Stimulated activated CD8-positive, alpha-beta memory T cell treated with anti-CD3 and anti-CD28 coated beads, Interleukin-4, amount 100 ng/mL, for 48 hours (primary cell): ENCODE data around the gene GRIN2A.

ENCODE experiments used
- DNase-seq: peaks from one replicate; pipeline ENCODE4 v3.0.0-alpha.2; 2020

The GRIN2A gene

DNA sequence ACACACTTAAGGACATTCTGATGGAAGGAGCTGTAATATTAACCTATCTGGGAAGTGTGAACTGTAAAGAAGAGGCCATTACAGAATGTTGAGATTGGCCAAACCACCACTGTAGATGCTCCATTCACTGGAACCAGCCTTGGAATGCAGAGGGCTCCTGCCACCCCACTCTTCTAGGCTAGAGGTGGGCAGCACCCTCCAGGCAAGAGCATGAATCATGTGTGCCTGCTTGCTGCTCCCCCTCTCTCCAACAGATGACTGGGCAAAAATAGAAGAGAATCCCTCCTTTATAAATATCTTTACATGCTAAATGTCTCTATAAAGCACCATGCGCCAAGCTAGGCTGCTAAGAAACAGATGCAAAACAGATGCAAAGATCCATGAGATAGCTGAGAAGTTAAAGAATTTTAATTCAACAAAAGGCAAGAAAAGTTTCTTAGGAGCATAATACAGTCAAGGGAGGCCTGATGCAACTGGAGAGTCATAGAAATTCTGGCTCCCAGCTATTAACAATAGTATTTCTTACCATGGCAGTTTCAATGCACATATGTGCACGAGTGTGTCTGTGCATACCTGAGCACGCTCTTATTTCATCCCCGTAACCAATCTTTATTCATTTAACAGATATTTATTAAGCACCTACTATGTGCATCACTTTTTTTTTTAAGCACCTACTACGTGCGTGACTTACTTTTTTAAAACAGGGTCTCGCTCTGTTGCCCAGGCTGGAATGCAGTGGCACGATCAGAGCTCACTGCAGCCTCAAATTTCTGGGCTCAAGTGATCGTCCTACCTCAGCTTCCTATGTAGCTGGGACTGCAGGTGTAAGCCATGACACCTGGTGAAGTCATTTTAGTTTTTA is 53.6 kb downstream of the GRIN2A start:
- DNase-seq: no peak

DNA sequence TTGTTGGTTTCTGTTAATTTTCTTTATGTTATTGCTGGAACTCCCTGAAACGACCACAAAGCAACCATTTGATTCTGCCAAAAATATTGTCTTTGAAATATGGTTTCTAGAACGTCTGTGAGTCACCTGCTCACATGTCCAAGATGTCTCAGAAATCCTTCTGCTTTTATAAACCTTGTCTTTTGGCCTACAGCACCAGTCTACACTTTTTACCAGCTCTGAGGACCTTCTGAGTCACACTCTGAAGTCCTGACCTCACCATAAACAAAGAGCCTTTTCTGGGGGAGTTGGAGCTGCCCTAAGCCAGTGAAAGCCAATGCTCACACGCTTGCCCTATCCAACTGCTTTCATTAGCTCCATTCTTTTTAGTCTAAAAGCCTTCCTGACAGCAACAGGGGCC is 55.5 kb downstream of the GRIN2A start:
- DNase-seq: no peak

DNA sequence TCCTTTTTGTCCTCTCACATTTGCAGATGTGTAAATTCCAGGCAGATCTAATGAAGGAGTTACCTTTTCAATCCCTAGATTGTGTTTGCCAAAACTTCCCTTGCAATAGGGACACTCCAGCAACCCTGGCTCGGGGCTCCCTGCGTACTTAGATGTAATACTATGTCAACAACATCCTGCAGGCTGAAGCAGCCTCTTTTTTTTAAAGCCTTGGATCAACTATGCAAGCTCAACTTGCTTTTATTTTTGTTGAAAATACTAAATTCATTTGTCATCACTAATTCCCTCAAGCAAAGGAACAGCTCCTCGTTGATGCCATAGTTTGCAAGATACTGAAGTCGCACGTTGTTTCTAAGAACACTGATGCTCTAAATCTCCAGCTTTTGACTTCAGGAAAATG is 59.1 kb downstream of the GRIN2A start:
- DNase-seq: no peak

DNA sequence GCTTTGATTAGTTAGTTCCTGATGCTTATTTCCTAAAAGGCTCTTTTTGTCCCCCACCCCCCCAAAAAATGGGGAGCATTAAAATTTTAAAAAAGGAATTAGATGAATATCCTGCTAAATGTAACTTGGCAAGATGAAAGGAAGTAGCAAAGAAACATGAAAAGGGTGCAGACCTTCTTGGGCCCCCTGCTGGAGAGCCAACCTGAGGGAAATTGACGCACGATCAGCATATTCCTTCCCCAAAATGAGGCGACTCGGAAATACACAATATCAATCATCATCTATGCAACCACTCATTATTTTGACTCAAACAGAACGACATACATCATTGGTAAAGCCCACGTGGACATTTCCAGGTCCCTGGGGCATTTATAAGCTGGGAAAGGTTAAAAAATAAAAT is 59.7 kb downstream of the GRIN2A start:
- DNase-seq: no peak

DNA sequence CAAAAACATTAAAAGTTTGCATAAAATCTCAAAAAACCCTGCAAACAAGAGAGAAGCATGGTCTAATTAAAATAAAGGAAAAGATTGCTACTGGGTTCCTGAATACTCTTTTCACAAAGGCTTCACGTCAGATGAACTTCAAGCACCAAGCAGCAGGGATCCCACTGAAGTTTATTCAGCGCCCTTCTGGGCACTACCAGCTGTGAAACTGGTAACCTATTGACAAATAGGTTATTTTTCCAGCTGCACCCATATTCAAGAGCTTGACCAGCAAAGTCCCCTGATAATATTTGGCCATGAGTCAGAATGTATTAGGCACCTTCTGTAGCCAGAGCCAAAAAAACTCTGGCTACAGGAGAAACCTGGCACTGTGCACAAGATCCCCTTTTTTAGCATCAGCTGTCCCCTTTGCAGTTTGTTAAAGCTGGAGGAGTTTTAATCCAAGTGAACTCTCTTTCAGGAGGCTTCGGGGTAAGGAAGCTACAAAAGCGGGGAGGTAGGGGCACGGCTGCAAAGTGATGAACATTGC is 60.3 kb downstream of the GRIN2A start:
- DNase-seq: no peak

DNA sequence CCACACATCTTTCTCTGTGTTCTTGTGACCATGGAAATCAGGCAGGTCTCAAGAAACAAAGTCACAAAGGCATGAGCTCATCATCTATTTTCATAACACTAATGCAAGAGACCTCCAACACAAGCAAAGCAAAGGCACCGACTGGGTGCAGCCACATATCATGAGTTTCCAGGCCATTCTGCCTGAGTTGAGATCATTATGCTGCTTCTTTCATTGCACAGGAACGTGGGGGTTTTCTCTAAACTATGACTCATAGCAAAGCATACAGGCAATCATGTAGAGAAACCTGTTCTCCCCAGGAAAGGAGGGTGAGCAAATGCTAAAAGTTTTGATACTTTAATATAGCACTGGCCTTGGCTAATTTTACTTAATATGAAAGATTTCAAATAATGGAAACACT is 60.7 kb downstream of the GRIN2A start:
- no peak for DNase-seq

DNA sequence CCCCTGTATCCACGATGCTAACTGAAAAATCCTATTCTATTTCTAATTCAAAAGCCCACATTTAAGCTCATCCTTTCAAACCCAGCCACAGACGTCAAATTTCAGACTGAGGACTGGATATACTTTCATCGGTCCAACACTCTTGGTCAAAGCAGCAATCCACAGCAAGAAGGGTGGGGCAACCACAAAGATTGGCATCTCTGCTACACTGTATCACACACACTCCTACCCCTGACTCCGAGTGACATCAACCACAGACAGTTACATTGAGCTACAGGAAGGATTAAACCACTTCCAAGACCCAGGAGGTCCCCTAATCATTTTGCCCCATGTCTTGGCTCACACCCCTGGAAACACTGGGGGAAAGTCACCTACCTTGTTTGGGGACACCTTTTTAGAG is 61.3 kb downstream of the GRIN2A start:
- DNase-seq: no peak

DNA sequence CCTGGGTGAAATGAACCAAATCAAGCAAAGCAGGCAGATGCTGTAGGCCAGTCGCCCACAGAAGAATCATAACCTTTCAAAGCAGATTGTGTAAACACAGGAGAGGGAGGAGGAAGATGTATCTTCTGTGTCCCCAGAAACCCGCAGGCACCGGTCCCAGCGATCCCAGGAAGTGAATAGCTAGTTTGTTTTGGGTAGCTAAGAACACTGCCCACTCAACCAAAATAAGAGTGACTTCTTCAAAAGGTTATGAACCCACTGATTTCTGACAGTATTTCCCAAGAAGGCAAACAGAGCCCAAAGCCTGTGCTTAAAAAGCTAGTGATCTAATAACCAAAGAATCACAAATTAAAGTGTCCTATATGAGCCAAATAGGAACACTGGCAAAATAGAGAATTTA is 67.8 kb downstream of the GRIN2A start:
- DNase-seq: no peak

DNA sequence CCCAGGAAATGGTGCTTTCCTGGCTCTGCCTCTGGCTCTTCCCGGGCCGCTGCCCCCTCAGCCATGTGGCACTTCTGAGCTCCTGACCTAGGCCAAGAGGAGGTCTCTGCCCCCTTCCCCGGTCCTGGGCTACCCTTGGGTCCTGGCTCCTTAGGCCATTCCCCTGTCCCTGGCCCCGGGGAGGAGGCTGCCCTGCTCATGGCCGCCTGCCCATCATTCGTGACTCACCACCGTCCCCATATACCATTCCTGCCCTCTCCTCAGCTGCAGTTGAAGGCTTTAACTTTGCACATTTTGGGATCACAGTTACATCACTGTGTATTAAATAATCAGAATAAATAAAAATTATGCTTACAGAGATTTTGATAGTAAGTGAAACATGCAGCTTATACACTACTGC is 69.0 kb downstream of the GRIN2A start:
- no peak for DNase-seq

DNA sequence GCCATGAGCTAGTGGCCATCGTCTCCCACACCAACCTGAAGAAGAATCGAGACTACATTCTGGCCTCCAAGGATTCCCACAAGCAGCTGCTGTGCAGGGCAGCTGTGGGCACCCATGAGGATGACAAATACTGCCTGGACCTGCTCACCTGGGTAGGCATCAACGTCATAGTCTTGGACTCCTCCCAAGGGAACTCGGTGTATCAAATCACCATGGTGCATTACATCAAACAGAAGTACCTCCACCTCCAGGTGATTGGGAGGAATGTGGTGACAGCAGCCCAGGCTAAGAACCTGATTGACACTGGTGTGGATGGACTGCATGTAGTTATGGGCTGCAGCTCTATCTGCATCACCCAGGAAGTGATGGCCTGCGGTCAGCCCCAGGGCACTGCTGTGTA is 70.2 kb downstream of the GRIN2A start:
- DNase-seq: no peak

DNA sequence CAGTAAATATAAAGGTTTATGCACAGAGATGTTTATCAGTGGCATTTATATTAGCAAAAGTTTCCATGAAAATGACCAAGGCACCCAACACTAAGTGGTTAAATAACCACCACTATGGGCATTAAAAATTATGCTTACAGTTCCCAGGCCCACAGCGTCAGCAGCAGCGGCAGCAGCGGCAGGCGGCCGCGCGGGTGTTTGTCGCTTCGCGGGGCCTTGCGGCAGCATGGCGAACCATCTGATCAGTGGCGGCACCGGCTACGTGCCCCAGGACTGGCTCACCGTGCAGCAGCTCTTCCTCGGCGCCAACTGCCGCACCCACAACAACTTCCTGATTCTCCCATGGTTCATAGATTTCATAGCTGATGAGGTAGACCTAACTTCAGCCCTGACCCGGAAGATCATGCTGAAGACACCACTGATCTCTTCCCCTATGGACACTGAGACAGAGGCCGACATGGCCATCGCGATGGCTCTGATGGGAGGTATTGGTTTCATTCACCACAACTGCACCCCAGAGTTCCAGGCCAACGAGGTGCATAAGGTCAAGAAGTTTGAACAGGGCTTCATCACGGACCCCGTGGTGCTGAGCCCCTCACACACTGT is 71.0 kb downstream of the GRIN2A start:
- no peak for DNase-seq

DNA sequence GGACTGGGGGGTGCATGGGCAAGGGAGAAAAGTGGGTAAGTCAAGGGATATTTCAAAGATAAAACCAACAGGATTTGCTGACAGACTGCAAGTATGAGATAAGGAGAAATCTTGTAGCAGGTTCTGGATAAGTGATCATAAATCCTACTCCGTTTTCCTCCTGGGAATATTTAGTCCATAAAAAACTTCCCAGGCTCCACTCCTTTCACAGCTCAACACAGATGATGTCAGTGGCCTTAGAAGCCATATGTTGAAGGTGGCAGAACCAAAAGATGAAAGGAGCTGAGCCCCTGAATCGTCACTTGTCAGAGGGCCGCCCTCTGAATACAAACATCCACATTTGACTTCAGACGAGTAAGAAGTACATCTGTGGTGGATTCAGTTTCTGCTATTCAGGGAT is 71.7 kb downstream of the GRIN2A start:
- no peak for DNase-seq

DNA sequence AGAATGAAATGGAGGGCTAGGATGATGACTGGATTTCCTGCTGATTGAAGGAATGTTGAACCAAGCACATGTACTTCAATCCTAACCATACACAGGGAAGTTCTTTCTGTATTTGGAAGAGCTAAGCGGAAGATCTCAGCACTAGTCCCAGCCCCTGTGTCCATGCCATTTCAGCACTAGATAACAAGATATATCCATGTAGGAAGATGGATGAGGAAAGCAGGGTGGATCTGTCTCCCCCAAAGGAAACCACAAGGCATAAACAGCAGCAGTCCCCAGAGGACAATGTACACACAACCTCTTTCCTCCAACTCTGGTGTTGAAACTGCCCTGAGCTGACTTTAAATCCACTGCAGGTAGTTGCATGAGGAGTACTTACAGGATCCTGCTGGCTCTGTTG is 75.1 kb downstream of the GRIN2A start:
- DNase-seq: no peak

DNA sequence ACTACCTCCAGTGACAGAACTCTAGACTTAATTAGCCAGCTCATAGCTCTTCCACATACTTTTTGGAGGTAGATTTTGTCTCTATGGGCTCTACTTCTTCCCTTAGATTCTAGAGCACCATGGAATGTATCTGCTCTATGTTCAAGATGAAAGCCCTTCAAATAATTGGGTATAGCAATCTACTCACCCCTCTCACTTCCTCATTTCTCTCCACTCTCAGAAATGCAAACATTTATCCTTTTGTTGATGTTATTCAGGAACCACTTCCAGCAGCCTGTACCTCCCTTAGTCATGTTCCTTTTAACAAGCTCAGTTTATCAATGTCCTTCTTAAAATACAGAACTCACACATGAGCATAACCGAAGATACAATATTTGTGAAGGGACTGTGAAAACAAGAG is 78.5 kb downstream of the GRIN2A start:
- no peak for DNase-seq

DNA sequence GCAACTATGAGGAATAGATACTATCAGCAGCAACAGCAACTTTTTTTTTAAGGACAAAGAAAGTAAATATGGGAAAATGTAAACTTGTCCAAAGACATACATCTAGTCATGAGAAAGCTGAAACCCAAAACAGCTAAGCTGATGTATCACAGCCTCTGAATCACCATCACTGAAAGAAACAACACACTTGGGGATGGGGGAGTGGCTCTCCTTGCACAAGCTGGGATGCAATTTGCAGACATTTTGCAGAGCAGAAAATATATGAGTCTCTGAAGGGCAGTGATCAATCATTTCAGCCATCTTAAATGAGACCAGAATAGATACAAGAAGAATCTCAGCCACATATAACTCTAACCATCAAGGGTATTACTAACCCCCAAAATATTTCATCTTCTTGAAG is 79.1 kb downstream of the GRIN2A start:
- DNase-seq: no peak

DNA sequence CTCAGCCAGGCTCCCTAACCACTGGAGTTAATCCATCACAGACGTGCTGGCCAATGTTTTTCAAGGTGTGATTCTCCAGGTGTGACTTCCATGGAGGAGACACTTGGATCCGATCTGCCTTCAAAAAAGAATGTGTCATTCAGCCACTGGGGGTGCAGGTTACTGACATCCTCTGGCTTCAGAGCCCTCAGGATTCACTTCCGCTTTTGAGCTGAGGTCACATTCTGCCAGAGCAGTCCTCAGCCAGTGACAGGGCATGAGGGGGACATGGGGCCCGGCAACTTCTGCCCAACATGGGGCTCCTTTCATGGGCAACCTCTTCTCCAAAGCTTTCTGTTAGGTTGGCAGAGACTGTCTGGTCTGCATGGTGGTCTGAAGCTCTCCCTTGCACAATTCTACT is 81.4 kb downstream of the GRIN2A start:
- DNase-seq: no peak

DNA sequence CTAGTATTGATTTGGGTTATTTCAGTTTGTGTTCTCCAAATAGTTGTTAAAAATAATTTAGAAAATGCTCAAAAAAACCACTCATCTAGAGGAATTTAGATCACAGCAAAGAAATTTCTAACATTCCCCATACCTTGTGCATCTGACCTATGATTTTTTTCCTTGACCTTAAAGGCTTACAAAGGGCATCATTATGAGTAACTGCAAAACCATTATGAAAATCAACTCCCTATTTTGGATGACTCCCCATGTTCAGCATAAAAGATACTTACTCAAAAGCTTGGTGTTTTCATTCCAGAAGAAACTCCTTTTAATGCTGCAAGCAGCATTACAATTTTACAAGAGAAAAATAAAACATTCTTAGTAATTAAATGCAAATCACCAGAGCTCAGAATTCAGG is 83.2 kb downstream of the GRIN2A start:
- DNase-seq: no peak

DNA sequence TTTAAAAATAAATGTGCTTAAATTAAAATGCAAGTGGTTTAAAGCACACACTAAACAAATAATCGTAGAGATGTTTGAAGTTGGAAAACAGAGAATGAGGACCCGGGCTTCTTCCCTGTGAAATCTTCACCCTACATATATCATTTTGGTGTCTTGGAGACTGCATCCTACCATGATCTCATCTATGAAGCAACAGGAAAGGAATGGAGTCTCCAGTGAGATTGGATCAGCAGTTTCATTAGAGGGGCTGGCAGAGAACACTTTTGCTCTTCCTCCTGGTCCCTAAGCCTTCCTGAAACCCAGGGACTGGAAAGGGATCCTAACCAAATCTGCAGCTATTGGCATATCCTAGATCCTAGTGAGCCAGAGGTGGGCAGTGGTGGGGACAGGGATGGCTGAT is 85.0 kb downstream of the GRIN2A start:
- no peak for DNase-seq

DNA sequence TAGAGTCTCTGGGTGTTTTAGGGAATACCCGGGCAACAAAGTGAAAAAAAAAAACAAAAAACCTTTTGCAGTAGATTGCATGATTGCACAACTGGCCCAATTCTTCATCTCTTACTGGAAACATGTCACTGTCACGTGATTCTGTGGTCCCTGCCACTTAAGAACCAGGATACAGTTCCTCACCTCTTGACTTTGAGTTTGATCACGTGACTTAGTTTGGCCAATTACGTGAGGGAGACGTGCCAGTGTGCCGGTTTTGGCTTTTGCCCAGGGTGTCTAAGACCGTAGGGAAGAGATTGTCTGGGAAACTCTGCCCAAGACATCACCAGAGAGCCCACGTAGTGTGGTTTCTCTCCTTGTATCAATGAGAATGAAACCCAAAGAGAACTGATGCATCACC is 88.7 kb downstream of the GRIN2A start:
- no peak for DNase-seq

DNA sequence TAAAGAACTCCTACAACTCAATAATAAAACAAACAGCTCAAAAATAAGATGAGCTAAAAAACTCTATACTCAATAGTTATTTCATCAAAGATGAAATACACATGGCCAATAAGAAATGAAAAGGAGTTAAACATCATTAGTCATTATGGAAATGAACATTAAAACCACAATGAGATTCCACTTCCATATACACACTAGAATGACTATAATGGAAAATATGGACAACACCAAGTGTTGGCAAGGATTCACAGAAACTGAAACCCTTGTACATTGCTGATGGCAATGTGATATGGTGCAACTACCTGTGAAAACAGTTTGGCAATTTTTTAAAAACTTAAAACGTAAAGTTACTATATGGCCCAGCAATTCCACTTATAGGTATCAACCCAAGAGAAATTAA is 91.4 kb downstream of the GRIN2A start:
- DNase-seq: no peak

DNA sequence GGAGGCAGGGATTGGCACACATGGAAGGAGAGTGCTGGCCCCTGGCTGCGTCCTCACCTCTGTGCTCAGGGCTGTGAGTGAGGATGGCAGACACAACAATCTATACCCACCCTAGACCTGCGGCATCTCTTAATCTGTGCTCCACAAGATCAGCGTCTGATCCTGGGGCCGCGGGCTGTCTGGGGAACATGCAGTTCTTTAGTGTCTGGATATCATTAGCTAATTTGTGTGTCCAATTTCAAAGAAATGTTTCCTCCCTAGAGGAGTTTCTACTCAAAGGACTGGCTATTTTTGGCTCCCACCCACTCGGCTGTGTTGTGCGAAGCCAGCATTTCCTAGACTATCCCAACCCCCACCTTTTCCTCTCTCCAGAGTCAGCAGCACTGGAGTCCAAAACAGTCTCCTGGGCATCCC is 93.8 kb downstream of the GRIN2A start:
- DNase-seq: no peak

DNA sequence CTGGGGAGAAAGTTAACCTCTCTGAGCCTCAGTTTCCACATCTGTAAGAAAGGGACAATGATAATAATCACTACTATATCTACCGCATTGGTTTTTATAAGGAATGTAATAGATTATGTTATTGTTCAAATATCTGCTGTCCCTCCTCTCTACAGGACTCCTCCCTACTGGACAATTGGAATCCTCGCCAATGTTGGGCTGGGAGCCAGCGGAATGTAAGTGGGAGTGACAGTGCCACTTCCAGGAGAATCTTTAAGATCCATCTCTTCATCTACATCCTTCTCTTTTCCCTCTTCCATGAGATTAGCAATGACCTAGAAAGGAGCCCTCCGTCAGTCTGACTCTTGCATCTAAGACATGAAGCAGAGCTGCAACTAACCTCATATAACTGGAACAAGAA is 95.1 kb downstream of the GRIN2A start:
- no peak for DNase-seq

DNA sequence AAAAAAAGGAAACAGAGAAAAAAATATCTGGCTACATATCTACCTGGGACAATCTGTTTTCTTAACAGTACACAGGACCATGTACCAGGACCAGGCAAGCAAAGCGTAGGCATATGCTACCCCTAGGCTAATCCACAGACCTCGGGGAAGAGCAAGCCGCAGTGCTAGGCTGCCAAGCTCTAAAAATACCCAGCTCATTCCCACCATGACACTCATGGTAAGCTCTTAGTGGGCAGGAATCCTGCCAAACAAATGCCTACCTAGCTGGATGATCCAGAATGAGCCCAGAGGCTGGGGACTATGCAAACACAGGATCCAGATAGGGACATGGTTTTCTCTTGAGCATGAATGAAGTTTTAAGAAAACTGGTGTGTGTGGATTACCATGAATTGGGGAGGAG is 95.6 kb downstream of the GRIN2A start:
- DNase-seq: no peak

DNA sequence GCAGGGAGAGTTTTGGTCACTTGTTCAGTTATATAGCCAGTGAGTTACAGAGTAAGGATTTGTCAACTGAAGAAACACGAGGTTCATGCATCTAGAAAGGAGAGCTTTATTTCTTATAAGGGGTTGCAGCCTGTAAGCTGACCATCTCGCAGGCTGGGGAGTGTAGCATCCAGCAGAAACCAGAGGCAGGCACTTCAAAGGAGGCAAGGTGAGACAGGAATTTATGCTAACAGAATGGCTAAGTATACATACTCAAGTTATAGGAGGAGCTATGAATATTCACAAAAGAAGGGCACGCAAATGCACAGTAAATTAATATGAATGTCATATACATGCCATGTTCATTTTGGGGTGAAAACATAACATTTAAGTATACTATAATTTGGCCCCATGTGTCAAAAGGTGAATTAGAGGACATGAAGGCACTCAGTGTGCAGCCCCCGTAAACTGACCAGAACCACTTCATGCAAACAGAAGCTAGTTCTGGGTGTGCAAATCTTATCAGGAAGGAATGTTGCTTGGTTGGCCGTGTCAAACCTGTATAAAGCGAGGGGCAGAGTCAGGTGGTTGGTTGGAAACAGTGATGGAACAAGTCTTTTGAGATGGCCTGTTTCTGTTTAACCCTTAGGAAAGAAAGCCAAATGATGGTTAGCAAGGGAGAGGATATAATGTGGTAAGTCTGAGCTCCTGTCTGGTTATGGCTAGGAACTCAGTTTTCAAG is 97.0 kb downstream of the GRIN2A start:
- no peak for DNase-seq
